Endothelial cell of hepatic sinusoid (primary cell): ENCODE data around the gene RAD51B.

ENCODE experiments used
- in situ Hi-C: cut with HindIII; loops from 2 replicates; pipeline ENCODE4 v1.10.0; 2017; ENCODE audit warnings: low sequenced_read_pairs

Gene RAD51B

DNA sequence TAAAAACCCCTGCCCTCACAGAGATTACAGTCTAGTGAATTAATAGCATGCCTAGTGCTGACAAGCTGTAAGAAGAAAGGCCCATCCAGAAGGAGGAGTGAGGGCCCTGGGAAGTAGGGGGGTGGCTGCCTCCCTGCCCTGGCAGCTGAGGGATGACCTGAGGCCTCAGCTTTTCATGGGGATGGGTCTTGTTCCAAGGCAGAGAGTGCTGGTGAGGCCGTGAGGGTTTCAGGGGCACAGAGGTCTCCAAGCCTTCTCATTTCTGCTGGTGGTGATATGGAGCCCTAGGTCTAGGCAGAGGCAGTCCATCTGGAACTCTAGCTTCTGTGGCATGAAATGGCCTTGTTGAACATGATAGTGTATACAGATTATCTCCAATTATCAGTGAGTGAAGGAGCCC lies 858.9 kb downstream of the RAD51B start:
- in situ Hi-C loops = no loop called here

GRCh38 chr14:68679301-68679700 lies 859.7 kb downstream of the RAD51B start:
- in situ Hi-C loops = no loop called here

- in situ Hi-C loops = no loop called here
Observed at GRCh38 chr14:68679746-68680467, 860.3 kb downstream of the RAD51B start.

DNA sequence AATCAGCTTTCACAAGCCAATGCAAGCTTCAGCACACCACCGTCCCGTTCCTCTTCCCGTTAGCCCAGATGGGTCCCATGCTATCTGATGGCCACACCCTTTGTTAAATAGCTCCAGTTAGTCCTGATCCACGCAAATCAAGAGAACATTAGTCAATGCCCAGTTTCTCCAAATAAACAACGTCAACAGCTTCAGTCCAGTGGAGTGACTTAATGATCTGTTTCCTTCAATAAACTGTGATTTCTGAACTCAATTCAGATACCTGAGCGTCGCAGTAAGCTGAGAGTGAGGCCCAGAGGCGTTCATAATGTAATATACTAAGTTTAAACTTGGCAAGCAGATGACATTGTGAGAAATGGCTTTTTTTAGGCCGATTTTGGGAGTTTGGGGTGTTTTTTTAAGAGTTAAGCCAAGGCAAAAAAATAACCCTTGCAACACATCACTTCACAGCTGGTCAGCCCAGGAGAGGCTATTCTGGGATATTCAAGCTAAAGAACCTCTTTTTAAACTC lies 861.0 kb downstream of the RAD51B start:
- in situ Hi-C loops = no loop called here

DNA sequence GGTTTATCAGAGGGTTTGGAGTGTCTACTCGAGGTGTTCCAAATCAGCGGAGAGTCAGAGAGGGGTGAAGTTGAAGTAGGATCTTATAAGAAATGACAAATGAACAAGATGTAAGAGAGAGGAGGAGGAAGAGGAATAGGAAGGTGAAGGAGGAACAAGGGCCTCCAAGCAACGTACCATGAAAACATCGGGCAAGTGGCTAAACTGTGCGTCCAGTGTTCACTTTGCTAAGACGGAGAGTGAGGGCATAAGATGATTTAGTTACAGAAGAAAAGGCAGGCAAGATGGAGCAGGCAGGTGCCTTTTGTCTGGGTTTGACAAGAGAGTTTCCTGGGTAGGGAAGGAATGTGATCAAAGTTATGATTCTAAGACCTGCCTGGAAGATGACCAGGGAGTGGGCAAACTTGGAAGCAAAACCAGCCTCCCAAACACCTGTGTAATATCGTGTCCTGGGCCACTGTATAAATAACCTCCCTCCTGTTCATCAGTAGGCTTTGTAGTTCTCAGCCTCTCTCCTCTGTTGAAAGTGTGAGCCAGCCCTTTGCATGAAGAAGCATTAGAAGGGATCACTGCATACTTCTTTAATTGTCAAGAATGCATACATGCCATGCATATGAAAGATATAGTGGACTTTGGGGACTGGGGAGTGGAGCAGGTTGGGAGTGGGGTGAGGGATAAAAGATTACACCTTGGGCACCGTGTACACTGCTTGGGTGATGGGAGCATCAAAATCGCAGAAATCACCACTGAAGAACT lies 861.9 kb downstream of the RAD51B start:
- in situ Hi-C loops = no loop called here

DNA sequence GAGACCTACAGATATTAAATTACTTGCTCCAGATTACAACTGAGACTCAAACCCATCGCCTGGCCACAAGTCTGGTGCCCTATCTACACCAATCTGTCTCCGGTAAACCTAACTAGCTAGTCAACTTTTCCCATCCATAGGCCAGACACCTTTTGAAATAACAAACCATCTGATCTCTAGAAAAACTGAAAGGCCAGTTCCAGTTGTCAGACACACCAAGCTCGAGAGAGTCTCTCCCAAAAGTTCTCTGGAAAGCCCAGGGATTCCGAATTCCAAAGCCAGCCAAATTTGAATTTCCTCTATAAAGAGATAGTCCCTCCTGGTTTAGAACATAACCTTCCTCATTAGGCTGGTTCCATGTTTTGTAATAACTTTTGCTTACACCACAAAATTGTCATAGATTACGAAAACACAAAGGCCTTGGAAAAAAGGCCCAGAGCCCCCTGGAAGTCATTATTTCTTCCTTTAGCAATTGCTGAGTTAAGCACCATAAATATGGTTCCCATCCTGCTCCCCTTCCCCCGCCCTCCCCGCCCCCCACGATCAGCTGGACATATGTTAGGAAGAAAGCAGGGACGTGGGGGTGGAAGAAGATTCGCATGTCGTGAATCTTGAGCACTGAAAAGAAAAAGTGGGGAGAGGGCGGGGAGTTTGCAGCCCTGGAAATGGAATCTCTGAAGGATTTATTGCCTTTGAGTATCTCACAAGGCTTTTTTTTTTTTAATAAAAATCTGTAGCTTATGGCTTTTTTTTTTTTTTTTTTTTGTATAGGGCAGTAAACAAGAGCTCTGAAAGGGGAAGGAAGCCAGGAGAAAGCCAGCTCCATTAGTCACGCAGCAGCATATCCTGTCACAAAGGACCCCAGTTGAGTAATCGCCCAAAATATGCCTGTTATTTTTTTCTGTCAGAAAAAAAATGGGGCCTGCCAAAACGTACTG lies 862.9 kb downstream of the RAD51B start:
- in situ Hi-C loops = no loop called here

DNA sequence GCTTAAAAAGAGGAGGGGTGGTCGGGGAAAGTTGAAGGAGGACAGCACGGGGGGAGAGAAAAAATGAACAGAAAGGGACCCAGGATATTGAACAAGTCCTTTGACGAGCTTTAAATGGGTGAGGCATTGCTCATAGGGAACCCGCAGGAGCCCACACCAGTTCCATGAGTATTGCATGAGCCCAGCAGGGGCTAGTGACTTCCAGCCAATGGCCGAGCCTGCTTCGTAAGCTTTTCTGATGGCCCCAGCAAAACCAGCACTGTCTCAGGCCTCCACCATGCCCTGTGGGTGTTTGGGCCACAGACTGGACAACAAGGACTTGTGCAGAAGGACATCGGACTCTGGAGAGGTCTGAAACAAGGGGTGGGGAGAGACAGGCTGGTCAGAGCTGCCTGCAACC lies 863.7 kb downstream of the RAD51B start:
- in situ Hi-C loops = no loop called here

- in situ Hi-C loops = no loop called here
Observed at GRCh38 chr14:68684466-68685418, 865.2 kb downstream of the RAD51B start.

- in situ Hi-C loops = no loop called here
Observed at GRCh38 chr14:68685419-68686204, 866.0 kb downstream of the RAD51B start.

DNA sequence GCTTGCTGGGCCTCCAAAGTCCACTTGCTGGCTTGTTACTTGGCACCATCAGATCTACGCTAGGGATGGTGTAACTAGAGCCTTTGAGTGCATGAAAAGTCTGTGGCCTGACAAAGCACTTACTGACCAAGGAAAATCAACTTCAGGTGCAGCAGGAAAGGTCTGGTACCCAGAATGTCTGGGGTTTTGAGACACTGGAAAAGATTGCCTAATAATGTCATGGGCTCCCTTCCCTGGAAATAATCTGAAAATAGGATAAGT lies 866.6 kb downstream of the RAD51B start:
- in situ Hi-C loops = no loop called here

DNA sequence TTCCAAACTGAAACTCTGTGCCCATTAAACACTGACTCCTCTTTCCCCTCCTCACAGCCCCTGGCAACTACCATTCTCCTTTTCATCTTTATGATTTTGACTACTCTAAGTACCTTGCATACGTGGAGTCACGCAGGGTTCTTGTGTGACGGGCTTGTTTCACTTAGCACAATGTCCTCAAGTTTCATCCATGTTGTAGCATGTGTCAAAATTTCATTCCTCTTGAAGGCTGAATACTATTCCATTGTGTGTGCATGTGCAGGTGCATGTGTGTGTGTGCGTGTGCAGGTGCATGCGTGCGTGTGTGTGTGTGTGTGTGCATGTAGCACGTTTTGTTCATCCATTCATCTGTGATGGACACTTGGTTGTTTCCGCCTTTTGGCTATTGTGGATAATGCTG lies 867.1 kb downstream of the RAD51B start:
- in situ Hi-C loops = no loop called here

DNA sequence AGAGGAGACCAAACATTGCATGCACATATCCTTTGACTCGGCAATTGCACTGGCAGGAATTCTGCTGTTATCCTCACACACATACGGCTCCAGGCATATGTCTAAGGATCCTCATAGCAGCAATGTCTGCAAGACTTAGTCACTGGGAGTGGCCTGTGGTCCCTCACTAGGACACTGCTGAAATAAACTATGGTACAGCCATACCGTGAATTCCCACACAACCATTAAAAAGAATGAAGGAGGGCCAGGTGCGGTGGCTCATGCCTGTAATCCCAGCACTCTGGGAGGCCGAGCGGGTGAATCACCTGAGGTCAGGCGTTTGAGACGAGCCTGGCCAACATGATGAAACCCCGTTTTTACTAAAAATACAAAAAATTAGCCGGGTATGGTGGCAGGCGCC lies 868.2 kb downstream of the RAD51B start:
- in situ Hi-C loops = no loop called here

GRCh38 chr14:68688872-68689371 lies 869.3 kb downstream of the RAD51B start:
- in situ Hi-C loops = no loop called here

GRCh38 chr14:68689511-68689910 lies 869.9 kb downstream of the RAD51B start:
- in situ Hi-C loops = no loop called here

DNA sequence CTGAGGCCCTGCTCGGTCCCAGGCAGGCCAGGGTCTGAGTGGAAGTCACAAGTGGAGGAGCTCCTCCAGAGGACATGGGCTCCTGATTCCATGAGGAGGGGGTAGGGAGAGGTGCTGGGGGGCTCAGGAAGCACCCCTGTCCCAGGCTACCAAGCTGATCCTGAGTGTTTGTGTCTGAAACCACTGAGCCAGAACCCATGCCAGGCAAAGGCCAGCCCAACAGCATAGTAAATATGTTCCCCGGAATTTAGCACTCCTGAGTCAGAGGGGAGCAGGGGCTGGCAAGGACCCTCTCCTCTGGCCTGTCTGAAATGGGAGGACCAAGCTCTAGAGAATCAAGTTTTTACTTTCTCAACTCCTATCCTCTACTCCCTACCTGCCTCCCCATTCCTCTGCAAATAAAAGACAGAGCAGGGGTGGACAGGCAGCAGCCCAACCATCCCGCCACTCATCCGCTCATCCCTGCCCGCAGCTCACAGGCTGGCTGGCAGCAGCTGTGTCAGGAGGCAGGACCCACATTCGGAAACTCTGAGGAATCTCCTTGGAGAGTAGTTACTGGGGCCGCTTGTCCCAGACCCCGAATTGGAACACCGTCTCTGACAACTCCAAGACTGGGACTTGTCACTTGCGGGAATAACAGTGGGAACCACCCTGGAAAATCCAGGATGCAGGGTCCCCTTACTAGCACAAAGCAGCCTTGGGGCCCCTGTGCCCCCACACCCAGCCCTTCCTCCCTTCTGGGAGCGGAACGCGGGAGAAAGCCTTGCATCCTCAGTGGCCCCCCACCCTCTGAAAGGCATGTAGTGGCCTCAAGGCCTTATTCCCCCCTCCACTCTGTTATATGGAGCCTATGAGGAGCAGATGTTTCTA lies 870.7 kb downstream of the RAD51B start:
- in situ Hi-C loops = no loop called here

GRCh38 chr14:68691031-68691791 lies 871.6 kb downstream of the RAD51B start:
- in situ Hi-C loops = no loop called here

GRCh38 chr14:68691792-68692118 lies 872.2 kb downstream of the RAD51B start:
- in situ Hi-C loops = no loop called here

DNA sequence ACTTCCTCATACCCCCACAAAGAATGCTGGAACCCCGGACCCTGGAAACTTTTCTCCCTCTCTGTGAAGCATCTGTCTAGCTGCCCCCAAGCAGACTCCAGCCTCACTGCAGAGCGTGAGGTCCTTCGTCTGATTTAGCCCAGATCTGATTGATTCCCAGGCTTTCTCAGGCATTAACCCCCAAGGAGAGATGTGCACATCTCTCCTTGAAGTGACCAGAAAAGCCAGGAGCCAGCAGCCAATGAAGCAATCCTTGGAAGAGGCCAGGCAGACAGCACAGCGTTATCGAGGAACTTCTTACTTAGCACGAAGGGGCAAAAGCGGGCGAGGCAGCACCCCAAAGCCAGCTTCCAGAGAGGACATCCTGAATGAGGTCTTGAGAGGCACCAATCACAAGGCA lies 872.6 kb downstream of the RAD51B start:
- in situ Hi-C loops = no loop called here
